ENCODE measurements around the gene CHCHD2.
"Not testable (repeated sequence)": the region's sequence is repeated elsewhere in the genome, so short reads cannot be mapped to it uniquely, and the experiment has no call there.

CHCHD2 gene

GRCh38 chr7:56106108-56107073, at the start of gene CHCHD2:
Gene CHCHD2, minus strand, starts transcription at chr7:56106476. Its CDS starts 63 bp downstream, at chr7:56106413.
- peak; percentile 72 to 98 for DNase-seq

- not testable (repeated sequence) for DNase-seq
Observed at GRCh38 chr7:56131062-56131461, 24.8 kb upstream of the CHCHD2 start.

GRCh38 chr7:56127241-56127975, 21.1 kb upstream of the CHCHD2 start:
- DNase-seq, result no peak

GRCh38 chr7:56125831-56126230, 19.6 kb upstream of the CHCHD2 start:
- DNase-seq, result no peak

GRCh38 chr7:56124981-56125380, 18.7 kb upstream of the CHCHD2 start:
- no peak for DNase-seq

- no peak for DNase-seq
Observed at GRCh38 chr7:56121440-56121839, 15.2 kb upstream of the CHCHD2 start.

- DNase-seq, result no peak
Observed at GRCh38 chr7:56115852-56116538, 9.7 kb upstream of the CHCHD2 start, which contains the start of gene NUPR2. Gene NUPR2, minus strand, starts transcription at chr7:56116417. Its CDS starts 103 bp downstream, at chr7:56116314.

- DNase-seq, result not testable (repeated sequence)
Observed at GRCh38 chr7:56112244-56112643, 6.0 kb upstream of the CHCHD2 start.

- DNase-seq, result no peak
Observed at GRCh38 chr7:56110611-56111010, 4.3 kb upstream of the CHCHD2 start.

GRCh38 chr7:56107954-56108258, 1.6 kb upstream of the CHCHD2 start:
- DNase-seq, result no peak

GRCh38 chr7:56105508-56105907, 768 bp downstream of the CHCHD2 start:
- no peak for DNase-seq

- not testable (repeated sequence) for DNase-seq
Observed at GRCh38 chr7:56104138-56104537, 2.1 kb downstream of the CHCHD2 start.

GRCh38 chr7:56099653-56100052, 6.6 kb downstream of the CHCHD2 start:
- no peak for DNase-seq

- not testable (repeated sequence) for DNase-seq
Observed at GRCh38 chr7:56098187-56099008, 7.9 kb downstream of the CHCHD2 start.

- DNase-seq, result no peak
Observed at GRCh38 chr7:56097700-56098099, 8.6 kb downstream of the CHCHD2 start.

- no peak for DNase-seq
Observed at GRCh38 chr7:56092789-56093531, 13.3 kb downstream of the CHCHD2 start, which contains the start of gene PHKG1. Gene PHKG1, minus strand, starts transcription at chr7:56092952. Its CDS starts 4,011 bp downstream, at chr7:56088941.

GRCh38 chr7:56092388-56092787, 13.9 kb downstream of the CHCHD2 start:
- DNase-seq, result not testable (repeated sequence)

- DNase-seq, result no peak
Observed at GRCh38 chr7:56091591-56091990, 14.7 kb downstream of the CHCHD2 start.

GRCh38 chr7:56087445-56087844, 18.8 kb downstream of the CHCHD2 start:
- no peak for DNase-seq

GRCh38 chr7:56086761-56087160, 19.5 kb downstream of the CHCHD2 start:
- DNase-seq, result no peak

GRCh38 chr7:56083150-56083785, 23.0 kb downstream of the CHCHD2 start:
- no peak for DNase-seq
